Body of pancreas (tissue), 4 donors: ENCODE data around the gene JMJD4. TPM values are rescaled to one million over a fixed set of nuclear protein-coding genes. Genes with fewer than 3 reads are reported as not detected.

Source experiments
- ATAC-seq: fragments of 150-250 bp; one replicate; pipeline ENCODE4 v1.9.1; 2016
- DNase-seq, 4 donors: peaks; one replicate each; pipeline ENCODE4 v3.0.0-alpha.2; 2019
- H3K27ac ChIP-seq, 4 donors: fragments of 200-600 bp; sonication (generic); 1 replicate in 3 of 4; 2 replicates in 1 of 4; pipeline versions ENCODE4 v1.5.1 to v1.6.1; 2016 to 2019; ENCODE audit warnings: mild to moderate bottlenecking in 1 of 4, mixed read lengths in 1 of 4, moderate library complexity in 1 of 4
- H3K27me3 ChIP-seq, 2 donors: fragments of 200-600 bp; sonication (generic); one replicate each; pipeline ENCODE4 v1.6.0; 2016; ENCODE audit warnings: mild to moderate bottlenecking in 1 of 2
- H3K36me3 ChIP-seq, 2 donors: fragments of 200-600 bp; sonication (generic); replicated peaks in 1 of 2; 2 replicates each; pipeline ENCODE4 v1.5.1; 2016; ENCODE audit warnings: low read depth in 2 of 2; ENCODE audit not compliant: insufficient read depth in 1 of 2
- H3K4me1 ChIP-seq: fragments of 200-600 bp; sonication (generic); one replicate; pipeline ENCODE4 v1.6.0; 2016
- H3K4me3 ChIP-seq, 2 donors: fragments of 200-600 bp; sonication (generic); 1 replicate in 1 of 2; 2 replicates in 1 of 2; pipeline ENCODE4 v1.5.1; 2016 to 2019
- H3K9me3 ChIP-seq, 3 donors: fragments of 200-600 bp; sonication (generic); 1 replicate in 2 of 3; 2 replicates in 1 of 3; pipeline ENCODE4 v1.5.1; 2016
- POLR2A ChIP-seq, 3 donors: fragments of 450-650 bp; IDR thresholded peaks; one replicate each; pipeline ENCODE4 v1.6.1; 2016; ENCODE audit warnings: antibody characterized with exemption in 3 of 3, mild to moderate bottlenecking in 2 of 3
- WGBS, 2 donors: methylation state at CpG; one replicate each; pipeline ENCODE4 v1.1.5; 2017; 5-methylcytosine and 5-hydroxymethylcytosine counted together
- intact Hi-C: fragments of 100-400 bp; cut with DNase I; formaldehyde crosslinking; loops from one replicate; pipeline ENCODE4 v1.15.1; 2023
- total RNA-seq, 2 donors: library from RNA; depleted of rRNA; stranded (reverse); fragments of >200 nt; gene quantifications; one replicate each; pipeline ENCODE4 v1.1.0, GENCODE V29; 2016
- TF ChIP-seq, protein P1 (sequence below), 7 experiments: fragments of 450-650 bp in 4 of 7; fragments of 200-600 bp in 3 of 7; sonication (generic) in 3 of 7; IDR thresholded peaks; one replicate each; pipeline ENCODE4 v1.5.1; 2016 to 2019; ENCODE audit warnings: antibody characterized with exemption in 7 of 7

JMJD4 gene
- total RNA-seq, 2 donors from 2014 or later = 13.2 to 15.3 TPM

DNA sequence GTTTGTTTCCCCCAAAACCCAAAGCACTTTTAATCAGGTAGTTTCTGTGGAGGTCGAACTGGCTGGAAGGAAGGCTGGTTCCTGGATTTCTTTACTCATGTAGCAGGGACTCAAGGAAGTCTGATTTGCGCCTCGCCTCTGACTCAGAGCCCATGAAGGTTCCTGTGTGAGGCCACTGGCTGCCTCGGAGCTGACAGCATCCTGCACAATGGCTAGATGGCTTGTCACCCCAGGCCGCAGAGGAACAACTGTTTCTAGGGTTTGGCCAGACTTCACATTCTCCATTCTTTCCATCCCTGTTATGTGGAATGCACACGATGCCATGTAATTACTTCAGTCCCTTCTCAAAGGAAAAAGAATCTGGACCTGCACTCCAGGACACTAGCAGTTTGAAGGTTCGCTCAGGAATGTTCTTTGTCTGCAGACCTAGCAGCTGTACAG, 41.2 kb upstream of the JMJD4 start:
- WGBS, 2 donors = 89% methylated on average over 7 of the region's 7 CpGs
- no peak overlapping the region for H3K27ac ChIP-seq
- DNase-seq = no peak
- H3K9me3 ChIP-seq = no peaks in the 10 kb centered on the region
- no peaks in the 10 kb centered on the region for H3K27me3 ChIP-seq
- H3K36me3 ChIP-seq = no peaks in the 10 kb centered on the region
- ATAC-seq = no peak
- intact Hi-C loops = no loop called here
- no peaks in the 10 kb centered on the region for H3K4me1 ChIP-seq
- H3K4me3 ChIP-seq = no peak overlapping the region
- TF ChIP-seq POLR2A (IDR thresholded peaks at IDR 0.05) = no peak
- TF ChIP-seq, protein P1, sequence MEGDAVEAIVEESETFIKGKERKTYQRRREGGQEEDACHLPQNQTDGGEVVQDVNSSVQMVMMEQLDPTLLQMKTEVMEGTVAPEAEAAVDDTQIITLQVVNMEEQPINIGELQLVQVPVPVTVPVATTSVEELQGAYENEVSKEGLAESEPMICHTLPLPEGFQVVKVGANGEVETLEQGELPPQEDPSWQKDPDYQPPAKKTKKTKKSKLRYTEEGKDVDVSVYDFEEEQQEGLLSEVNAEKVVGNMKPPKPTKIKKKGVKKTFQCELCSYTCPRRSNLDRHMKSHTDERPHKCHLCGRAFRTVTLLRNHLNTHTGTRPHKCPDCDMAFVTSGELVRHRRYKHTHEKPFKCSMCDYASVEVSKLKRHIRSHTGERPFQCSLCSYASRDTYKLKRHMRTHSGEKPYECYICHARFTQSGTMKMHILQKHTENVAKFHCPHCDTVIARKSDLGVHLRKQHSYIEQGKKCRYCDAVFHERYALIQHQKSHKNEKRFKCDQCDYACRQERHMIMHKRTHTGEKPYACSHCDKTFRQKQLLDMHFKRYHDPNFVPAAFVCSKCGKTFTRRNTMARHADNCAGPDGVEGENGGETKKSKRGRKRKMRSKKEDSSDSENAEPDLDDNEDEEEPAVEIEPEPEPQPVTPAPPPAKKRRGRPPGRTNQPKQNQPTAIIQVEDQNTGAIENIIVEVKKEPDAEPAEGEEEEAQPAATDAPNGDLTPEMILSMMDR (IDR thresholded peaks at IDR 0.05) = no peak

DNA sequence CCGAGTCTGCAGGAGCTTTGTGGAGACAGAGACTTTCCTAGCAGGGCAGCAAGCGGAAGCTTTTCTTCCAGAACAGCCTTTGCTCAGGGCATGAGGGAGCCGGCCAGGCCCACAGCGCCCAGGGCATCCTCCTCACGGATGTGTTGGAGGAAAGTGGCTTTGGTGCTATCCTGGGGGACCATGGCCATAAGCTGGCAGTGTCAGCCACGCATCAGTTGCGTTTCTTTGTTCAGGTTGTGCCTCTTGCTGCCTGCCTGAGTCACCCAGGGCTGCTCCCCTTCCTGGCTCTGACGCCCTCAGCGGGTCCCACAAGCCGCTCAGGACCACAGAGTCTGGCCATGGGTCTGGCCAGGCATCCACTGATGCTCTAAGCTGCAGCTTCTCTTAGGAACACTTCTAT, 40.7 kb upstream of the JMJD4 start:
- 92 to 94% methylated on average over 10 of the region's 10 CpGs for WGBS, 2 donors
- Histone ChIP-seq H3K4me3 (no peak overlapping the region), H3K4me1 (no peaks in the 10 kb centered on the region), H3K9me3 (no peaks in the 10 kb centered on the region), H3K36me3 (no peaks in the 10 kb centered on the region), H3K27me3 (no peaks in the 10 kb centered on the region), H3K27ac (no peak overlapping the region)
- DNase-seq (no peak), ATAC-seq (no peak)
- intact Hi-C loops = no loop called here
- TF ChIP-seq POLR2A (IDR thresholded peaks at IDR 0.05) = no peak
- TF ChIP-seq, protein P1 (IDR thresholded peaks at IDR 0.05) = no peak

DNA sequence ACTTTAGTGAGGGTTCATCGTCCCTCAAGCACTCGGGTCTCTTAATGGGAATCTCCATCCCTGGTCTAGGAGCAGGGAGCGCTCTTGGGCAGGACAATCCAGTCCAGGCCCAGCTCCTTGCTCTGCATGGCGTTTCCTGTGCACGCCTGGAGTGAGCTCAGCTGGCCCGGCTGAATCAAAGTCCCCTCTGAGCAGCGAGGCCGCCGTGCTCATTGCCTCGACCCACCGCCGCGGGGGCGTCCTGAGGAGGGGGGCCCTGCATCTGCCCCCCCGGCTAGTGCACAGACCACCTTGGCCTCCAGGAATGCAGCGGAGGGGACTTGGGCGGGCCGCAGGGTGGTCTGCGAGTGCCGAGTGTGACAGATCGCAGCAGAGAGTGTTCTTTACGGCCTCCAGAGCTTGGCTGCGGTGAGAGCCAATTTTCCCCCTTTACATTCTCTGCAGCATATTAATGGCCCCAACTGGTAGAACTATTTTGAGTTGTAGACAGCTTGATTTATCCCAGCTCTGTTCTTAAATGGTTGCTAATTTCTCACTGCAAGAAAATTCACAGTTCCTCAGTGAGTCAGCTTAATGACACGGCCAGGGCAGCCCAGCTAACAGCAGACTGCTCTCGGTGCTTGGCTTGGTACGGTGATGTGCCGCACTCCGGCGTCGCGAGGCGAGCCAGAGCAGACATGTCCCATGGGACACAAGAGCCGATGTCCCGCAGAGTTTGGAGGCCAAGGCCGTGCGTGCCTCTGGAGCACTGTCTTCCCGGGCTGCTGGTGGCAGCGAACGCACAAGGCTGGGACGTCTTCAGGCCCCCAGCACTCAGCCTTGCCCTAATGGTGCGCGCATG, 39.9 kb upstream of the JMJD4 start:
- no peaks in the 10 kb centered on the region for H3K4me1 ChIP-seq
- no peak overlapping the region for H3K4me3 ChIP-seq
- TF ChIP-seq, protein P1 (IDR thresholded peaks at IDR 0.05) = no peak
- no peak for TF ChIP-seq POLR2A (IDR thresholded peaks at IDR 0.05)
- ATAC-seq = no peak
- no peaks in the 10 kb centered on the region for H3K27me3 ChIP-seq
- H3K27ac ChIP-seq = no peak overlapping the region
- H3K9me3 ChIP-seq = no peaks in the 10 kb centered on the region
- WGBS, 2 donors = 89 to 91% methylated on average over 27 to 37 of the region's 42 CpGs
- no peaks in the 10 kb centered on the region for H3K36me3 ChIP-seq
- intact Hi-C loops = no loop called here
- no peak for DNase-seq

DNA sequence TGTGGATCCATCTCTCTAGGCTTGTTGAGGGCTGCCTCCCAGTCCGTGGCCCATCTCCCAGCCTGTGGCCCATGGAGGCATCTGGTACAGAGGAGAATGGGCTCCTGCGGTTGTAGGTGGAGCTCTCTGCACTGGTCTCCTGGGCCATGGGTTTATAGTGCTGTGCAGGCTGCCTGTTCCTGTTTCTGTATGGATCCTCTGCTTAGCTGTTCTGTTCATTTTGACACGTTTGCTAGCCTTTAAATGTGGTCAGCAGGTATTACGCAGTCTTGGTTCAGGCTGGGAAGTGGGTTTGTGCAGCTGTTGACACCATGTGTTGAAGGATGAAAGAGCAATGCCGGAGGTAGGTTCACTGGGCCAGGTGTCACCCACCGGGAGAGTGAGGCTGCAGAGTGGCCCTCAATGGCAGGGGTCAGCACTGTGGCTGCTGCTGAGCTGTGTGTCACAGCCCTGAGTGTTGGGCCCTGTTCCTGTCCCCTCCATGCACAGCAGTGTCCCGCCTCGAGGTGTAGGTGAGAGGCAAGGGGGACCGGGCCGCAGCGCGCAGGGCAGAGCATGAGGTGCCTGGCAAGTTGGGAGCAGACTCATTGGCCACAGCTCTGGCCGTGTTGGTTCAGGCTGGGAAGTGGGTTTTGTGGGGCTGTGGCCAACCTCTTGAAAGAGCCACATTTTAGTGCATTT, 39.1 kb upstream of the JMJD4 start:
- H3K9me3 ChIP-seq = no peaks in the 10 kb centered on the region
- no peak overlapping the region for H3K4me3 ChIP-seq
- DNase-seq = no peak
- H3K4me1 ChIP-seq = no peaks in the 10 kb centered on the region
- no peak for ATAC-seq
- no peak overlapping the region for H3K27ac ChIP-seq
- H3K36me3 ChIP-seq = no peaks in the 10 kb centered on the region
- H3K27me3 ChIP-seq = no peaks in the 10 kb centered on the region
- 79 to 90% methylated on average over 5 to 11 of the region's 13 CpGs for WGBS, 2 donors
- no peak for TF ChIP-seq POLR2A (IDR thresholded peaks at IDR 0.05)
- TF ChIP-seq, protein P1 (IDR thresholded peaks at IDR 0.05) = no peak
- intact Hi-C loops = no loop called here
